Dendritic cell treated with granulocyte-macrophage colony-stimulating factor and Interleukin-4, amounts not matched to agents 40 ng/mL and 50 ng/mL, for 4 days (primary cell): ENCODE results near the gene CPSF3.
"Not testable (repeated sequence)": the region's sequence is repeated elsewhere in the genome, so short reads cannot be mapped to it uniquely, and the experiment has no call there.

Source experiments
- H3K27ac Mint-ChIP-seq: one replicate; pipeline ENCODE4 v1.8.0; 2022; ENCODE audit warnings: mild to moderate bottlenecking, mixed read lengths
- H3K27me3 Mint-ChIP-seq: one replicate; pipeline ENCODE4 v1.8.0; 2022; ENCODE audit warnings: mild to moderate bottlenecking, mixed read lengths
- H3K36me3 Mint-ChIP-seq: one replicate; pipeline ENCODE4 v1.8.0; 2022; ENCODE audit warnings: low read depth, mixed read lengths
- H3K4me1 Mint-ChIP-seq: one replicate; pipeline ENCODE4 v1.8.0; 2022; ENCODE audit warnings: low read depth, mixed read lengths
- H3K4me3 Mint-ChIP-seq: one replicate; pipeline ENCODE4 v1.8.0; 2022; ENCODE audit warnings: mild to moderate bottlenecking, moderate library complexity, mixed read lengths
- H3K9me3 Mint-ChIP-seq: one replicate; pipeline ENCODE4 v1.8.0; 2022; ENCODE audit warnings: mixed read lengths
- intact Hi-C: fragments of 100-400 bp; cut with micrococcal nuclease; formaldehyde crosslinking; loops from one replicate; pipeline ENCODE4 v1.15.0; 2022

CPSF3 gene

DNA sequence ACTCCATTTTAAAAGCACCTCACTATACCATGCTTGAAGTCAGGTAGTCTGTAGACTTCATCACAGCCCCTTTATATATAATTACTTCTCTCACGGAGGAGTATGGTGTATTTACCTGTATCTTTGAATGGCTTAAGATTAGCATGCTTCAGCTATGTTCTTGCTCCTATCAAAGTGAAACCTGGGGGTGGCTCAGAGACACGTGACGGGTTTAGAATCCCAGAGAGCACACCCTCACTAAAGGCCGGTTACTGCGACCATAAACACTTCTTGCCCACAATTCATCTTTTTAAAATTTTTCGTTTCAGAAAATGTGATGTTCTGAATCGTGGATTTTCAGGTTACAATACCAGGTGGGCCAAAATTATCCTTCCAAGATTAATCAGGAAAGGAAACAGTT is 54.5 kb downstream of the CPSF3 start:
- intact Hi-C loops: loop anchor here (5.0 kb wide), 1 partner anchor 149 kb away; no protein-coding TSS in a partner anchor
- H3K4me3 Mint-ChIP-seq: no peak overlapping the region
- no peaks in the 10 kb centered on the region for H3K27me3 Mint-ChIP-seq
- H3K9me3 Mint-ChIP-seq: no peaks in the 10 kb centered on the region
- peaks cover 41% of the 10 kb centered on the region for H3K4me1 Mint-ChIP-seq
- H3K27ac Mint-ChIP-seq: no peak overlapping the region
- peaks cover 73% of the 10 kb centered on the region for H3K36me3 Mint-ChIP-seq

DNA sequence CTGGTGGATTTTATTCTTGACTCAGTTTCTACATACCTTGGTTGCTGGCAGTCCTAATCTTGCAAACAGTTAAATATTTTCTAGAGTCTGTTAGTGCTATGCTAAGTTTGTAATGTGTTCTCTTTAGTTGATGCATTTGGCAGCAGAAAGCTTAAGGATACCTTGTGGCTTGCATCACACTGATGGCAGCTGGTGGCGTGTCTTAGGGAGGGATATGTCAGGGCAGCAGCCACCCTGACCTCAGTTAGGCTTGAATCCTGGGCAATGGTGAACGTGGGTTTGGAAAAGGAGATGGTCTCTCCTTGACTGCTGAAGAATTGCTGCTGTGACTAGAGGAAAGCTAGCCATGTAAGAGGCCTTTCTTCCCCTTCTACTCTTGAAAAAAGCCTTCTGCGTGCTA is 55.1 kb downstream of the CPSF3 start:
- H3K36me3 Mint-ChIP-seq: peaks cover 72% of the 10 kb centered on the region

DNA sequence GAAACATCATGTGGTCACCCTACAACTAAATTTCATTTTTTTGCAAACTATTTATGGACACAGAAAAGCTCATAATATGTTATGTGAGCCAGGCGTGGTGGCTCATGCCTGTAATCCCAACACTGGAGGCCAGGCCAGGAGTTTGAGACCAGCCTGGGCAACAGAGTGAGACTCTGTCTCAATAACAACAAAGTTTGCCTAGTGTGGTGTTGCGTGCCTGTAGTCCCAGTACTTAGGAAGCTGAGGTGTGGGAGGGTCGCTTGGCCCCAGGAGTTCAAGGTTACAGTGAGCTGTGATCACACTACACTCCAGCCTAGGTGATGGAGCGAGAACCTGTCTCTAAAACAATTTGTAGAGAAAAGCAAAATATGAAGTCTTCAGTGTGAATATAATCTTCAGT is 56.7 kb downstream of the CPSF3 start:
- Mint-ChIP-seq H3K4me3 (no peak overlapping the region), H3K27ac (no peak overlapping the region), H3K27me3 (no peaks in the 10 kb centered on the region), H3K36me3 (peaks cover 87% of the 10 kb centered on the region), H3K9me3 (no peaks in the 10 kb centered on the region), H3K4me1 (peaks cover 28% of the 10 kb centered on the region)
- intact Hi-C loops: no loop called here

More for the DNA sequence above, 55.1 kb downstream of the CPSF3 start:
- H3K4me3 Mint-ChIP-seq: no peak overlapping the region
- intact Hi-C loops: loop anchor here (5.0 kb wide), 1 partner anchor 149 kb away; no protein-coding TSS in a partner anchor
- no peaks in the 10 kb centered on the region for H3K9me3 Mint-ChIP-seq
- peaks cover 36% of the 10 kb centered on the region for H3K4me1 Mint-ChIP-seq
- H3K27me3 Mint-ChIP-seq: no peaks in the 10 kb centered on the region
- H3K27ac Mint-ChIP-seq: no peak overlapping the region

DNA sequence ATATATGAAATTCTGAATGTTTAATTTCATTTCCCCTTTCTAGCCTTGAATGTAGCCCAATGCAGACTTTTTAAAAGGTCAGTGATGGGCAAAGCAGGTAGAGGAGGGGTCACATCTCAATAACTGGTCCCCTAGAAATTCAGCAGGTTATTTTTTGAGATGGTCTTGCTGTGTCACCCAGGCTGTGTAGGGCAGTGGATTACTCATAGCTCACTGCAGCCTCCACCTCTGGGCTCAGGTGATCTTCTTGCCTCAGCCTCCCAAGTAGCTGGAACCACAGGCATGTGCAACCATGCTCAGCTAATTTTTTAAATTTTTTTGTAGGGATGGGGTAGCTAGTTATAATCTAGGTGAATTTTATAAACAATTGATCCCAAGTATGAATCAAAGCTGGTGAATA is 59.7 kb downstream of the CPSF3 start:
- H3K9me3 Mint-ChIP-seq: no peaks in the 10 kb centered on the region
- intact Hi-C loops: no loop called here
- H3K4me1 Mint-ChIP-seq: peaks cover 8% of the 10 kb centered on the region
- H3K27ac Mint-ChIP-seq: no peak overlapping the region
- H3K4me3 Mint-ChIP-seq: no peak overlapping the region
- no peaks in the 10 kb centered on the region for H3K27me3 Mint-ChIP-seq
- peaks cover 98% of the 10 kb centered on the region for H3K36me3 Mint-ChIP-seq

DNA sequence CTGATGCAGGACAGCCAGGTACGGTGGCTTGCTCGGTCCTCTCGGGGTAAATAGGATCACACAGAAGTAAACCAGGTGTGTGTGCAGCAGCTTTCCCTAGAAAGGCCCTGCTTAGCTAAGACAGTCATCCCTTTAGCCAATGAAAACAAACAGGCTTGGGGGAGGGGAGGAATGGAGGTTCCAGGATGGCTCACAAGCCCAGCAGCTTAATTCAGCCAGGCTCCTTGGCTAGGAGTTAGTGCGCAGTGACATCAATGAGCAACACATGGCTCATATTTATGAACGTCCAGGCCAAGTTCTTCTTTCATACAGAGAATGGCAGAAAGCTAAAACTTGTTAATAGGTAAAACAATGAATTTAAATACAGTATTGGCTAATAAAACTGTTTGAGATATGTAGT is 61.1 kb downstream of the CPSF3 start:
- intact Hi-C loops: no loop called here
- no peak overlapping the region for H3K27ac Mint-ChIP-seq
- no peaks in the 10 kb centered on the region for H3K27me3 Mint-ChIP-seq
- peaks cover 99% of the 10 kb centered on the region for H3K36me3 Mint-ChIP-seq
- H3K9me3 Mint-ChIP-seq: no peaks in the 10 kb centered on the region
- no peak overlapping the region for H3K4me3 Mint-ChIP-seq
- peaks cover 8% of the 10 kb centered on the region for H3K4me1 Mint-ChIP-seq

DNA sequence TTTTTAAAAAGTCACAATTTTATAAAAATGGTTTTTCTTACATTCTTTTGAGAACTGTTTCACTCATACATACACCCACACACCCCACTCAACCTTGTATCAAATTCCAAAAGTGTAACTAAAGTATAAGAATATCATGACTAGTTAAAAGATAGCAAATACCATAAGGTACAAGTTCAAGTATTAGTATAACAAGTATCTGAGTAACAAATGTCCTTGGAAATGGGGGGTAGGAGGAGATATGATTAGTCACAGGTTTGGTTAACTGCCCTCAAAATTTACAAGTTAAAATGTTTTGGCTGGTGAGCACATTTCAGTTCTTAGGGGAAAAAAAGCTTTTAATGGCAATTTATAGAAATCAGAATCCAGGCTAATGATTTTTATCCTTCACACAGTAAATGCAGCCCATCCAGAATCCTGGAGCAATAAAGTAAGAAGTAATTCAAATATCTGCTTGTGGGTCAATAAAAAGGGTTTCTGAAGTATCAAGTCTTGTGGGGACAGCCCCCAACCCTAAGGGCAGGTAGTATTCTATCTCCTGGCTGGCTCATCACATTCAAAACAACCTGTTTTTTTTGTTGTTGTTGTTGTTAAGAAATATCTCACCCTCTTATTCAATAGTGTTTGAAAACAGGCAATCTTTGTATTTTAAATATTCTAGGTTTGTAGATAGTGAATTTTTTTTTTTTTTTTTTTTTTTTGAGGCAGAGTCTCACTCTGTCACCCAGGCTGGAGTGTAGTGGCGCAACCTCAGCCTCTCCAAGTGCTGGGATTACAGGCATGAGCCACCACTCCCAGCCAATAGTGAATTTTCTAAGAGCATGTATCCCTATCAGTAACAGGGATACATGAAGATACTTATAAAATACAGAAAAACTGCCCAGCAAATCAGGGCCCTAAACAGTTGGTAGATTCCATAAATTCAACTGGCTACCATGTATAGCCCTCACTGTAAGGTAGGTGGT is 65.4 kb downstream of the CPSF3 start:
- H3K27ac Mint-ChIP-seq: no peak overlapping the region
- H3K36me3 Mint-ChIP-seq: peaks cover 98% of the 10 kb centered on the region
- no peaks in the 10 kb centered on the region for H3K27me3 Mint-ChIP-seq
- intact Hi-C loops: no loop called here
- H3K4me3 Mint-ChIP-seq: no peak overlapping the region
- H3K4me1 Mint-ChIP-seq: no peaks in the 10 kb centered on the region
- H3K9me3 Mint-ChIP-seq: no peaks in the 10 kb centered on the region

DNA sequence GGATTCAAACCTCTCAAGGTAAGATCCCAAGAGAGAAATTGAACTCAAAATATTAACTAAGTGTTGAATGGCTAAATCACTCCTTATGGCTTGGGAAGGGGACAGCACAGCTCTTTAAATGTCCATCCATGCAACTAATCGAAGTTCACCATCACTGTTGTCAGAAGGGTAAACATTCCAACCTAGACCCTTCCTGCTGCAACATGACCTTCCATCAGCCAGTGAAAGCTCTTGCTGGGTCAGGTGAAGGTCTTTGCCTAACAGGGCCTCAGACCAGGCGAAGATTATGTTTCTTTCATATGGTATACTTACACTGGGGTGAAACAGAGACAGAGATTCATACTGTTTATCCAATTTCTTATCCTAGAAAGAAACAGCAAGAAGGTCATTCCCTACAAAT is 67.3 kb downstream of the CPSF3 start:
- Mint-ChIP-seq H3K27ac (no peak overlapping the region), H3K36me3 (peaks cover 96% of the 10 kb centered on the region)

DNA sequence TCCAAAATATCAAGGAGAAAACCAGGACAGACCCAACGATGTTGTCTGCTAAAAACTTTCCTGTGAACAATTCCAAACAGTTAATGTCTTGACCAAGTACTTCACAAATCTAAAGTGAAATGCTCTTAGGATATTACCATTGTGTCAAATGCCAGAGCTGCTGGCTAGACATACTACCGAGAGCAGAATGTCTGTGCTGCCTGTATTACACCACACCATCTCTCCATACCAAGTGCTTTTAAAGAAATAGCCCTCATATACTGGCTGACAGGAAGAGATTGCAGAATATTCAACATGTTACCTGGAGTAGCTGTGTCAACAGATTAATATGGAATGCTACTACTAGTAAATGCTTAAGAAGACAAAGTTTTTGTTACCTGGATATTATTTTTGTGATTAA is 69.5 kb downstream of the CPSF3 start:
- H3K36me3 Mint-ChIP-seq: peaks cover 96% of the 10 kb centered on the region
- no peaks in the 10 kb centered on the region for H3K27me3 Mint-ChIP-seq
- H3K9me3 Mint-ChIP-seq: no peaks in the 10 kb centered on the region
- no peak overlapping the region for H3K27ac Mint-ChIP-seq
- H3K4me3 Mint-ChIP-seq: no peak overlapping the region
- intact Hi-C loops: no loop called here
- H3K4me1 Mint-ChIP-seq: no peaks in the 10 kb centered on the region

More for the DNA sequence above, 67.3 kb downstream of the CPSF3 start:
- H3K4me3 Mint-ChIP-seq: no peak overlapping the region
- no peaks in the 10 kb centered on the region for H3K27me3 Mint-ChIP-seq
- no peaks in the 10 kb centered on the region for H3K4me1 Mint-ChIP-seq
- intact Hi-C loops: no loop called here
- no peaks in the 10 kb centered on the region for H3K9me3 Mint-ChIP-seq

DNA sequence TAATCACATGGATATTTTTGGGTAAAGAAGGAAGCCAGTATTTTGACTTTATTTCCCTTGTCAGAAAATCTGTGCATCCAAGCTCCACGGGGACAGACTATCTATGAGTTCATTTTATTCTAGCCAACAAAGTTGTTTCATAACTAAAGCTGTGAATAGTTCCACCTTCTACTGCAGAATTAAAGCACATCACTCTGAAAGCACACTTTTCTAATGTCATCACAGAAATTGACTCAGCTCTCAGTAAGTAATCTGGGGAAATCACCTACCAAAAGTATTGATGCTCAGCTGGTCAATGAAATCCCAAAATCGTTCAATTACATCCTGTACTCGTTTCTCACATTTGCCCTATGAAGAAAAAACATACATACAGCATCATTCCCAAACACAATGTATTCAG is 70.0 kb downstream of the CPSF3 start:
- Mint-ChIP-seq H3K27ac (no peak overlapping the region), H3K4me3 (no peak overlapping the region), H3K36me3 (peaks cover 96% of the 10 kb centered on the region), H3K4me1 (no peaks in the 10 kb centered on the region), H3K9me3 (no peaks in the 10 kb centered on the region), H3K27me3 (no peaks in the 10 kb centered on the region)
- intact Hi-C loops: no loop called here

DNA sequence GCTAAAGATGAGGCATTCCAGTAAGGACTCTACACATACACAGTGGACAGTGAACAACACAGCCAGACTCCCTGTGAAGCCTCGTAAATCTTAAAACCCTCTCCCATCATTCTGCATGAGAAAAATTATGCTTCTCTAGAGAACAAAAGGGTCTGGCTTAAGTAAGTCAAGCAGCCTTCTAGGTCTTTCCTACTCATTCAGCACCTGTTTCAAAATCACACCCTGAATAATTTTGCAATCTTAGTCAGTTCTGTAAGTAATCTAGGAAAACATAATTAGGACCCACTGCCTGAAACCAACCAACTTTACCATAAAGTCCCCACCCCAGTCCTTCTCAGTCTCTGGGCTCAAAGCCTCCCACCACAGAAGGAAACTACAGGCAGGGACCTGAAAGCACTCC is 70.6 kb downstream of the CPSF3 start:
- no peak overlapping the region for H3K4me3 Mint-ChIP-seq
- H3K4me1 Mint-ChIP-seq: no peaks in the 10 kb centered on the region
- H3K9me3 Mint-ChIP-seq: no peaks in the 10 kb centered on the region
- intact Hi-C loops: no loop called here
- no peak overlapping the region for H3K27ac Mint-ChIP-seq
- peaks cover 96% of the 10 kb centered on the region for H3K36me3 Mint-ChIP-seq
- no peaks in the 10 kb centered on the region for H3K27me3 Mint-ChIP-seq

DNA sequence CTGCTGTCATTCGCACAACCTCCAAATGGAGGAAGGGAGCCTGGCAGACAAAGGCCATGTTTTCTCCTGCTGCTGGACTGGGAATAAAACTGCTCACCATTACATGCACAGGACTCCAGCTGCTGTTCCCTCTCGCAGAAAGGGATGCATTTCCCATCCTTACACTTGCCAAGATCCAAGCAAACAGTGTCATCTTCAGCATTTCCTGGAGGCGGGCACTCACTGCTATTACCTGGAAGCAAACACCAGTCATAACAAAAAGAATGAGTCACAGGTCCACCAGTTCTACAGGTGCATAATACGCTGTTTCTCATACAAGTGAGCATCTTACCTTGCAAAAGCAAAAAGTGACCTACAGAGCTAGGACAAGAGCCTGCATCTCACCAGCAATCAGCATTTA is 73.6 kb downstream of the CPSF3 start:
- H3K9me3 Mint-ChIP-seq: no peaks in the 10 kb centered on the region
- no peaks in the 10 kb centered on the region for H3K4me1 Mint-ChIP-seq
- H3K36me3 Mint-ChIP-seq: peaks cover 96% of the 10 kb centered on the region
- H3K27me3 Mint-ChIP-seq: no peaks in the 10 kb centered on the region
- intact Hi-C loops: no loop called here
- no peak overlapping the region for H3K4me3 Mint-ChIP-seq
- no peak overlapping the region for H3K27ac Mint-ChIP-seq

DNA sequence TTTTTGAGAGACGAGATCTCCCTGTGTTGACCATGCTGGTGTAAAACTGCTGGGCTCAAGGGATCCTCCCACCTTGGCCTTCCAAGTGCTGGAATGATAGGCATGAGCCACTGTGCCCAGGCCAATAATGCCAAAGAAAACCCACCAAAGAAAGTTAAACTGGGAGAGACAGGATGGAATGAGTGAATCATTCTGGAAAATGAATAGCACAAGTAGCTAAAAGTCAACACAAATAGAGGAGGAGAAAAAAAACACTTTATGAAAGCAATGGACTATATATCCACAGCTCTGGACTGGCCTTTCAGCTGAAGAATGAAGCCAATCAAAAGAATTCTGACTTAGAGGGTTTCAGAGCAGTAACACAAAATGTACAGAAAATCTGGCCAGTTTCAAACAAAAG is 74.8 kb downstream of the CPSF3 start:
- H3K4me1 Mint-ChIP-seq: no peaks in the 10 kb centered on the region
- no peaks in the 10 kb centered on the region for H3K9me3 Mint-ChIP-seq
- H3K27me3 Mint-ChIP-seq: no peaks in the 10 kb centered on the region
- no peak overlapping the region for H3K27ac Mint-ChIP-seq
- H3K4me3 Mint-ChIP-seq: no peak overlapping the region
- H3K36me3 Mint-ChIP-seq: peaks cover 98% of the 10 kb centered on the region
- intact Hi-C loops: no loop called here

DNA sequence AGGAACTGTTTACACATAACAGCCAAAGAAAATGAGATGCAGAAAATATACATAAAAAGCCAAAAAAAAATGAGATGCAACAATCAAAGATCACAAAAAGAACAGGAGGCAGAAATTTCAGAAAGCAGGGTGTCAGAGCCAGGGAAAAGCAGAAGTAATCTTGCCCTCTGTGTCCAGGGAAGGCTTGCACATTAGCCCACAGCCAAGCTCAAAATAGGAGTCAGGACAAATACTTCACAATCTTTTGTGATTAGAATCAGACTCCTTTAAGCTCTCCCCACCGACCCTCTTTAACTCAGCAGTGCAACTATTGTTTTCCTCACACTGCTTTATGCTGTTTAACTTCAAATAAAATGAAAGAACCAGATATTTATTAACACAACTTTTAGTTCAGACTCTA is 85.5 kb downstream of the CPSF3 start:
- intact Hi-C loops: no loop called here
- H3K27me3 Mint-ChIP-seq: no peaks in the 10 kb centered on the region
- H3K4me3 Mint-ChIP-seq: no peak overlapping the region
- peaks cover 84% of the 10 kb centered on the region for H3K36me3 Mint-ChIP-seq
- H3K9me3 Mint-ChIP-seq: no peaks in the 10 kb centered on the region
- peak overlapping the region; percentile 26 for H3K27ac Mint-ChIP-seq
- H3K4me1 Mint-ChIP-seq: peaks cover 9% of the 10 kb centered on the region

DNA sequence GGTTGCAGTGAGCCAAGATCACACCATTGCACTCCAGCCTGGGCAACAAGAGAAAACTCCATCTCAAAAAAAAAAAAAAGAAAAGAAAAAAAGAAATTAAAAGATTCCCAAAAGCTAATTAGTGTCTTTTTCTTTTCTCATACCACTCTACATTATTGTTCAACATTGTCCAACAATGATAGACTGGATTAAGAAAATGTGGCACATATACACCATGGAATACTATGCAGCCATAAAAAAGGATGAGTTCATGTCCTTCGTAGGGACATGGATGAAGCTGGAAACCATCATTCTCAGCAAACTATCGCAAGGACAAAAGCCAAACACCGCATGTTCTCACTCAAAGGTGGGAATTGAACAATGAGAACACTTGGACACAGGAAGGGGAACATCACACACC is 90.5 kb downstream of the CPSF3 start:
- H3K27ac Mint-ChIP-seq, H3K27me3 Mint-ChIP-seq, H3K9me3 Mint-ChIP-seq, intact Hi-C loops, H3K4me3 Mint-ChIP-seq, H3K4me1 Mint-ChIP-seq: not testable (repeated sequence)
- peaks cover 79% of the 10 kb centered on the region for H3K36me3 Mint-ChIP-seq
